Middle frontal gyrus (tissue), 1 donor: Measurements from ENCODE around the gene GRID2.

Source experiments
- DNase-seq: peaks from one replicate; pipeline ENCODE4 v3.0.0-alpha.2; 2015; ENCODE audit warnings: low spot score; ENCODE audit errors: extremely low spot score

GRID2 gene

GRCh38 chr4:93384241-93384640 is 1080.5 kb downstream of the GRID2 start:
- DNase-seq = no peak

DNA sequence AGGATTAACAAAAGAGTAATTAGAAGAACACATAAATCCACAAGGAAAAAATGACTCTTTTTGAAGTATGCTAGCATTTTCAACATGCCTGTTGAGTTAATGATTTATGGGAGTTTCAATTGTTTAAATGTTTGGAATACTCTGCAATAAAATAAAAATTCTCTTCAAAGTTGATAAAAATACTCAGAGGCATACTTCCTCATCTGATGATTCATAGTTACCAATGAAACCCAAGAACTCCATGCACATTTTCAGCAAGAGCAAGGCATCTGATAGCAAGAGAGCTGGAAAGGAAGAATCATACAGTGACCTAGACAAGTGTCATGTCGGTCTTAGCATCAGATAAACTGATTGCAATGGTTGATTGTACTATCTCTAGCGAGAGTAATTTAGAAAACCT is 1081.1 kb downstream of the GRID2 start:
- DNase-seq = no peak

- no peak for DNase-seq
Measured at GRCh38 chr4:93394545-93395081, 1090.8 kb downstream of the GRID2 start.

- DNase-seq = no peak
Measured at GRCh38 chr4:93396272-93396671, 1092.5 kb downstream of the GRID2 start.

DNA sequence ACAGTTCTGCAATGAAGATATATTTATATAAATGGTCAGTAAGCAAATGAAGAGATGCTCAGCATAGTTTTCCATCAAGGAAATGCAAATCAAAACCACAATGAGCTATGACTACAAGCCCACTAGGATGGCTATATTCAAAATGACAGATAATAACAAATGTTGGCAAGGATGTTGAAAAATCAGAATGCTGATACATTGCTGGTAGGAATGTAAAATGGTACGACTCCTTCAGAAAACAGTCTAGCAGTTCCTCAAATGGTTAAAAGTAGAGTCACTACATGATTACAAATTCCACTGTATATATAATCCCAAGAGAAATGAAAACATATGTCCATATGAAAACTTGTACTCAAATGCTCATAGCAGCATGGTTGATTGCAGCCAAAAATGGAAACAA is 1099.8 kb downstream of the GRID2 start:
- no peak for DNase-seq

DNA sequence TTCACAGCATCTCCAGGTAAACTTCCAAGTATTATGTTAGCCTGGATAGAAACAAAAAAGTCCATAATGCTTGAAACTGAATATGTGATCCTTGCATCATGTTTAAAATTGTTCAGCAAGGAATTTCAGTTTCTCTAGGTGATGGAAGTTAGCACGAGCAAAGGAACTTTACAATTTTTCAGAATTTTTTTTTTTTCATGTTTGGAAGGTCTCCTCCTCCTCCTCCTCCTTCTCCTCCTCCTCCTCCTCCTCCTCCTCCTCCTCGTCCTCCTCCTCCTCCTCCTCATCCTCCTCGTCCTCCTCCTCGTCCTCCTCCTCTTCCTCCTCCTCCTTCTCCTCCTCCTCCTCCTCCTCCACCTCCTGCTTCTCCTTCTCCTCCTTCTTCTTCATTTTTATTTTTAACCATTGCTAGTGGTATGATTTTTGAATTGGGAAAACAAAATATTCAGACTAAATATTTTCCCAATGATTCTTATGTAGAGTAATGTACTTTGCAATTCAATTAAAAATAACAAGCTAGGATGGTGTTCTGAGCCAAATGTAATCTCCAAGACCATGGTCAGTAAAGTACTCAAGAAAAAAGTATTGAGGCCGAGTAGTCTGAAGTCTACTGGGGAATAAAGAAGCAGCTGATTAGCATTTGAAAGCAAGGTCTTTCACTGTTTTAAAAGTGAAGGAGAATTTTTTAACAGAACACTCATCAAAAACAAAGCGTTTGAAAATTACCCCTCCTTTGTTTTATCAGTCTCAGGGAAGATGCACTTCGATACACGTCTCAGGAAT is 1103.9 kb downstream of the GRID2 start:
- DNase-seq = no peak

- no peak for DNase-seq
Measured at GRCh38 chr4:93409035-93409434, 1105.3 kb downstream of the GRID2 start.

- no peak for DNase-seq
Measured at GRCh38 chr4:93414041-93414550, 1110.3 kb downstream of the GRID2 start.

DNA sequence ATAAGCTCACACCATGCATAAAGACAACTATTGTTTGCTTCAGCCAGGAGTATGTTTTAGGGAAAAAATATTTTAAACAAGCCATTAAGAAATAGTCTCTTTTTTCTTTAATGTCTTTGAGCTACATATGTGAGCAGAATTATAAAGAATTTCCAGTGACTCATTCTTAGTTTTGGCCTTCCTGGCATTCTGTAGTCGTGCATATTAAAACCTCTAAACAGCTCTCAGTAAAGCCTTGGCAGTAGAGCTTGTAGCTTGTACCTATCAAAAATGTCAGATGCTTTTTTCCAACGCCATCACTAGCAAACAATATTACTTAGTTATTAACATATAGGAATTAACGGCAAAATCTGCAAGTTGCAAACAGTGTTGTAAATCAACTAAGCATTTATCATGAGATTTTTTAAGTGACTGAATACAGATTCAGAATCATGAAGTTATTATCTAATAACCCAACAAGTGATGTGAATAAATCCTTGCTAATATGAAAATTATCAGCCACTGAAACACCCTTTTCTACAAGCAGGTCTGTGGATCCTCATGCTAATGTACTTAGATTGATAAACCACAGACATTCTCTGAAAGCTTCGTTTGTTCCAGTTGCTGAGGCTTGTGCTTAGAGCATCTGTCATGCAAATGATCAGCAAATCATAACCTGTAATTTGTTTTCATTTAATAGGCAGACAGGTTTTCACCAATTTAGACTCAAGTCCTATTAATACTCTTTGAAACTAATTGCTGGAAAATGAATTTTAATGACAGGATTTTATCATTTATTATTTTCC is 1112.8 kb downstream of the GRID2 start:
- peak; percentile 14 for DNase-seq

DNA sequence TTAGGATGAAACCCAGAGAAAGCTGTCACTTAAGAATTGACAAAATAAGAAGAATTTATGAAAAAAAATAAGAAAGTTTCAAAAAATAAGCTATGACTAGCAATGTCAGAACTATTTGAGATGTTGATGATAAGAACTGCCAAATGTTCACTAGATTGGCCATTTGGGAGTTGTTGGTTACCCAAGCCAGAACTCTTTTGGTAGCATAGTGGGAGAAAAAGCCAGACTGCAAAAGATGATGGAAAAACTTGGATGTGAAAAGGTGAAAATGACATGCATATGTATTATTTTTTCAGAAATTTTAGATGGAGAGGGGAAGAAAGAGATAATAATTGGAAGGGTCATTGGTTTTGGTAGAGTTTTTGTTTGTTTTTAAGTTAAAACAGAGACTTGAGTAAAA is 1127.6 kb downstream of the GRID2 start:
- DNase-seq = no peak

DNA sequence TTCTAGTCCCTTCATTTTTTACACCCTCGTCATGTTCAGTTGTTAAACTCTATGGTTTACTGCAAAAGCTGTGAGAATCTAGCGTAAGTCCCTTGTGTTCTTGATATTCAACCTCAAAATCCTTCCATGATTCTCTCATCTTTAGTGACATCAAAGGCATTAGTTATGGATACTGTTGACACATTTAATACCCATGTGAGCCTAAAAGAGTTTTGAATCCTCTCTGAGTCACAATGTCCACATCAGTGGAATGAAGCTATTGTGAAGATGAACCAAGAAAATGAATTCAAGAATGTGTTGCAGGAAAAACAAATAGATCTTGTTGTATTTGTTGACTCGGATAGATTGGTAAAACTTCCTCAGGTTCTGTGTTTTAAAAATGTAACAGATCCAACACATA is 1130.1 kb downstream of the GRID2 start:
- DNase-seq = no peak

- no peak for DNase-seq
Measured at GRCh38 chr4:93436000-93436626, 1132.3 kb downstream of the GRID2 start.

DNA sequence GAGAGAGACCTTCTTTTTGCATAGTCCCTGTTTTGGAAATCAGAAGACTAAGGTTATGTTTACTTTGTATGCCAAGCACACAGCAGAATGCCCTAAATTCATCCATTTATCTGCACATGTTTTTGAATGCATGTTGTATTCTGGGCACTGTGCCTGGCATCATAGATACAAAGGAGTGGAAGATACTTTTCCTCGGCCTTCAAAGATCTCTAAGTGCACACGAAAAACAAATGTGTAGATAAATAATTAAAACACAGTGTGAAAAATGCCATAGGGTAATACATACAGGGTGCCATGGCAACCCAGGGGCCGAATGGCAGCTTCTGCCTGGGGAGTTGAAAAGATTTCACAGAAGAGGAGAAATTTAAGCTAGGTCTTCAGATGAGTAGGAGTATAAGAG is 1134.2 kb downstream of the GRID2 start:
- no peak for DNase-seq

DNA sequence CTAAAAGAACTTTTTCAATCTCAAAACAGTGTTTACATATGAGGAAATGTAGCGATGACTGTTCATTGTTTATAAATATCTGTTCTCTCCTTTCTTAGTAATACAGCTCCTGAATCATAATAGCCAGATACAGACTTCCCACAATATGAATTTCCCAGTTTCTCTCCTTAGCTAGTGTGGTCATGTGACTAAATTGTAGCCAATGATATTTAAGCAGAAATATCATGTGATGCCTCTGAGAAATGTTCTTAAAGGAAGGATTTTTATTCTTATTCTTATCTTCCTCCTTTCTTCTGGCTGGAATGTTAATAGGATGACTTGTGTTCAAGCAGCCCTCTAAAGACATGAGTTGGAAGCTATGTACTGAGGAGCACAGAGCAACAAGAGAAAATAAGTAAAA is 1141.1 kb downstream of the GRID2 start:
- DNase-seq = no peak

DNA sequence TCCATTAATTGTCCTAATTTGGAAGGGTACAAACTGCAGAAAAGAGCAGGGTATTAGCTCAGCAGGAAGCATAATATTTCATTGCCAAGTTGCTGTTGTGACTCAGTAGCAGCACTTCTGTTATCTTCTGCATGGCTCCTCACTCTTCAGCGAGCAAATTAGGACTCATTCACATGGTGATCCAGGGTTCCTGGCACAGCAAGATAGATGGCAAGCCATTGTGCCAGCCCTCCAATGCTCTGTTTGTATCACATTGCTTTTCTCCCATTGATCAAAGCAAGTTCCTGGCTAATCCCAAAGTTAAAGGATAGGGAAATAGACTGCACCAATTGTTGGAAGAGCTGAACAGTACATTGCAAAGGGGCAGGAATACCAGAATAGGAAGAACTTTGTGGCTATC is 1142.3 kb downstream of the GRID2 start:
- no peak for DNase-seq

DNA sequence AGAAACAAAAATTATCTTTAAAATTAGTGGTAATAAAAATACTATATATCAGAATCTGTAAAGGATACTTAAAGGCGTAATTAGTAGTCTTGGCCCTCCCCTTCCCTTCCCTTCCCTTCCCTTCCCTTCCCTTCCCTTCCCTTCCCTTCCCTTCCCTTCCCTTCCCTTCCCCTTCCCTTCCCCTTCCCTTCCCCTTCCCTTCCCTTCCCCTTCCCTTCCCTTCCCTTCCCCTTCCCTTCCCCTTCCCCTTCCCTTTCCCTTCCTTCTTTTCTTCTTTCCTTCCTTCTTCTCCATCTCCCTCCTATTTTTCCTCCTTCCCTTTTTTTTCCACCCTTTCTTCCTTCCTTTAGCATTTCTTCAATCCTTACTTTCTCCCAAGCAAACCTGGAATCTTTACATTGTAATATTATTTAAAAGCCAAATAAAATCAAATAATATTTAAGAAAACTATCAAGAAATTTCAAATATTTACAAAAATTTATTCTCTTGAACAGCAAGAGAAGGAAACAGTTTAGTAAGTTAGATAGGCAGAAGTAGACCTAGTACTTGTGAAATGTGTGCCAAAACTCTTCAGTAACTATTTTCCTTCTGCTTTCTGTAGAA is 1145.0 kb downstream of the GRID2 start:
- no peak for DNase-seq

- DNase-seq = no peak
Measured at GRCh38 chr4:93451954-93452353, 1148.2 kb downstream of the GRID2 start.

GRCh38 chr4:93461541-93461940 is 1157.8 kb downstream of the GRID2 start:
- no peak for DNase-seq

DNA sequence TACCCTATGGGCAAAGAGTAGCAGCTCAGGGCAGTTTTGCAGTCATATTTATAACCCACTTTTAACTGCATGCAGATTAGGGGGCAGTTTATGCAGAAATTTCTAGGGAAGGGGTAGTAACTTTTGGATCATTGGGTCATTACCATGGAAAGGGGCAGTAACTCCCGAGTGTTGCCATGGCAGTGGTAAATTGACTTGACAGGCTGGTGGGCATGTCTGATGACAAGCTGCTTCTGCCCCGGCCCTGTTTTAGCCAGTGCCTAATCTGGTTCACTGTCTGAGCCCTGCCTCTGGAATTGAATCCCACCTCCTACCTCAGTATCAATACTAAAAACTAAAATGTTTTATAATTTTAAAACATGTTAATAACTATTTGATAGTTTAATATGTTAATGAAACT is 1162.7 kb downstream of the GRID2 start:
- no peak for DNase-seq

DNA sequence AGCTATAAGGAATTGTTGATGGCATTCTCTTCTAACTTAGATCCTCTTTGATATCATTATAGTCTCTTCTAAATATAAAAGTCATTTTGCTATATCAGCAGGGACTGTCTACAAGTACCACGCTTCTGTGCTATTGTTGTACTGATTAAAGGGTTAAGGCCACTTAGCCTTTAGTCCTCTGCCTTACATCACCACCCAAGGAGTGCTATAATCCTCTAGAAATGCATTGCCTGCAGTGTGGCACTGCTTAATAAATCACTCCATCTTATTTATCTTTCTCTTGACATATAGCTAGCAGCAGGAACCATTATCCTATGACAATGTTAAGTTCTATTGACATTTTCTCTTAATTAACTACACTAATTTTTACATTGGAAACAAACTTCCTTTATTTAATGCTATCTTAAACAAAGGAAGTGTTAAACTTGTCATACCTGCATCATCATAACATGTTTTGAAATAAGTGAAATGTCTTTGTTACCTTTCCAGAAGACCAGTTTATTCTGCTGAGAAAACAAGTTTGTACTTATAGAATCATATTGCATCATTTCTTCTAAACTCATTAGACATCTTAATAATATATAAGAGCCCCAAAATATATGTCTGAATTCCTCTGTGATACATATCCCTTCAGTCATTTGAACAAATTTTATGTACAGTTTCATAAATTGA is 1163.9 kb downstream of the GRID2 start:
- DNase-seq = no peak

DNA sequence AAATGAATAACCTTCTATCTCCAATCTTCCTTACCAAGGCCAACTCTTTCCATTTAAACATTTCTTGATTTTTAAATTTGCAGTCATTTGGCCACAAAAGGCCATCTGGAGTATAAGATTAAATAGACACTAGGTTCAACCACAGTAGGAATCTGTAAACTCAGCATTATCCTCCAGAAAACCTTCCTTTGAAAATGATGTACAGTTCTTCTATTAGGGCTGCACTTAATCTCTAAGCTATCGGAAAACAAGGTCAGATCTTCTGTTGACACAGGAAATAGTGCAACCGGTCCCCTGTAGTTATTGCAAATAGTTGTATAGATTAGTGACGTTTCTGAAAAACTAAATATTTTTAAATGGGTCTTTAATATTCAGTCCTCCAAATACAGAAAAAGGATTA is 1165.8 kb downstream of the GRID2 start:
- DNase-seq = no peak
